ENCODE measurements around the gene P2RY14. TPM values are rescaled to one million over a fixed set of nuclear protein-coding genes. Genes with fewer than 3 reads are reported as not detected.

The P2RY14 gene
- total RNA-seq, 4 donors from 2014 or later = 3.0 to 14.2 (median 12.4) TPM

DNA sequence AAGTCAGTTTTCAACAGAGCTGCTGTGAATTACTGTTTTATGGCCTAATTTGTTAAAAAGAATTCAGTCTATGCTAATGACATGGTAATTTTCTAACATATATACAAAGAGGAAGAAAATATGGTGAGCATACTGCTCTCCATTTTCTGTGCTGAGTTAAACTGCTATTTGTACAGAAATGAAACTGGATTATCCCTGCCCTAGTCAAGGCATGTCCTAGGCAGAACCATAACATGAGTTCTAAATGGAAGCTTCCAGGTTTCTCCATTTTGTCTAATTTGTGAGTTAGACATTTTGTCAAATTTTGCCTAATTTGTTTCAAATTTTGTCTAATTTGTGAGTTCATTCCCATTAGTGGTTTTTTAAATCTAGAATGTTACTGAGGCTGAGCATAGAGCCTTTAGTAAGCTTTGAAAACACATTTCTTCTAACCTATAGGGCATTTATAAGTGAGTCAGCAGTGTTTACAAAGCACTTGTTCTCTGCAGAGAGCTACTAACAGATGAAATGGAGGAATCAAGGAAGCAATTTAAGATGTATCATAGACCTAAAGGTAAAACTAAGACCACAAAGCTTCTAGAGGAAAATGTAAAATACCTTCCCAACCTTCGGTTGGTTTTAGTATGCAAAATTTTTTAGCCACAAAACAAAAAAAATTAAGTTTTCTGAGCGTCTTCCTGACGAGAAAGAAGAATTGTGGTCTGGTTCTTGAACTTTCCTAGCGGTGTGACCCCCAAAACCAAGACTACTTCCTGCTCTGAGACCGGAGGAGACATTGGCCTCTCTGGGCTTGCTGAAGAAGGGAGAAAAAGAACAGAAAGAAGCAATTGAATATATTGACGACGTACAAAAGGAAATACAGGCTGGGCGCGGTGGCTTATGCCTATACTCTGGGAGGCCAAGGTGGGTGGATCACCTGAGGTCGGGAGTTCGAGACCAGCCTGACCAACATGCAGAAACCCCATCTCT is 9.8 kb downstream of the P2RY14 start:
- DNase-seq (ENCODE audit: extremely low spot score) = no peak
- TF ChIP-seq POLR2AphosphoS5 (IDR thresholded peaks at IDR 0.05) (no peak), EP300 (IDR thresholded peaks at IDR 0.05) (no peak), POLR2A (IDR thresholded peaks at IDR 0.05; ENCODE audit: low read depth) (no peak)
- TF ChIP-seq, protein P1, sequence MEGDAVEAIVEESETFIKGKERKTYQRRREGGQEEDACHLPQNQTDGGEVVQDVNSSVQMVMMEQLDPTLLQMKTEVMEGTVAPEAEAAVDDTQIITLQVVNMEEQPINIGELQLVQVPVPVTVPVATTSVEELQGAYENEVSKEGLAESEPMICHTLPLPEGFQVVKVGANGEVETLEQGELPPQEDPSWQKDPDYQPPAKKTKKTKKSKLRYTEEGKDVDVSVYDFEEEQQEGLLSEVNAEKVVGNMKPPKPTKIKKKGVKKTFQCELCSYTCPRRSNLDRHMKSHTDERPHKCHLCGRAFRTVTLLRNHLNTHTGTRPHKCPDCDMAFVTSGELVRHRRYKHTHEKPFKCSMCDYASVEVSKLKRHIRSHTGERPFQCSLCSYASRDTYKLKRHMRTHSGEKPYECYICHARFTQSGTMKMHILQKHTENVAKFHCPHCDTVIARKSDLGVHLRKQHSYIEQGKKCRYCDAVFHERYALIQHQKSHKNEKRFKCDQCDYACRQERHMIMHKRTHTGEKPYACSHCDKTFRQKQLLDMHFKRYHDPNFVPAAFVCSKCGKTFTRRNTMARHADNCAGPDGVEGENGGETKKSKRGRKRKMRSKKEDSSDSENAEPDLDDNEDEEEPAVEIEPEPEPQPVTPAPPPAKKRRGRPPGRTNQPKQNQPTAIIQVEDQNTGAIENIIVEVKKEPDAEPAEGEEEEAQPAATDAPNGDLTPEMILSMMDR (IDR thresholded peaks at IDR 0.05) = no peak
- Histone ChIP-seq H3K9me3 (no peaks in the 10 kb centered on the region), H3K4me1 (peaks cover 5 to 78% (median 39%) of the 10 kb centered on the region in 4 donors), H3K36me3 (no peaks in the 10 kb centered on the region), H3K4me3 (no peak overlapping the region), H3K27me3 (no peaks in the 10 kb centered on the region), H3K27ac (replicated peaks in 1 of 4) (peak overlapping the region; percentile 37 to 81 (median 78))
- 90% methylated on average over 11 of the region's 11 CpGs for WGBS
- intact Hi-C loops (cut with DNase I) = no loop called here

DNA sequence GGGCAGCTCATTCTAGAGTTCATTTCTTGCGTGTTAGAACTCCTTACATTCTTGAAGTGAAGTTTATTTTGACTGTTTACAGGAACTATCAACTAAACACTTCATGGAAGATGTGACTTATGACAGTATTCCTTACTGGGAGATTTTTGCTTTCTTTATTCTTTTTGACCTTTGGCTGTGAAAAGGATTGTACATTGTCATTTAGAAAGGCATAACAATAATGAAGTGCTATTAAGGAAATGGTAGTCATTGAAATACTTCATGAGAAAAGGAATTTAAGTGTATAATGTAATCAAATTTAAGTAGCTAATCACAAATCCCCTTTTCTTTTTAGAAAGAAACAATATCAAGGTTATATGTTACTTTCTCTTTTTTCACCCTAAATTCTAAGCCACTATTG is 11.3 kb downstream of the P2RY14 start:
- H3K4me3 ChIP-seq = no peak overlapping the region
- H3K27me3 ChIP-seq = no peaks in the 10 kb centered on the region
- peaks cover 5 to 79% (median 43%) of the 10 kb centered on the region in 4 donors for H3K4me1 ChIP-seq
- no peaks in the 10 kb centered on the region for H3K36me3 ChIP-seq
- no peaks in the 10 kb centered on the region for H3K9me3 ChIP-seq
- intact Hi-C loops (cut with DNase I) = no loop called here
- TF ChIP-seq, protein P1 (IDR thresholded peaks at IDR 0.05) = no peak
- no peak for TF ChIP-seq POLR2A (IDR thresholded peaks at IDR 0.05; ENCODE audit: low read depth)
- WGBS = 59% methylated on average over 1 of the region's 1 CpG
- peak overlapping the region; percentile 37 to 81 (median 78) for H3K27ac ChIP-seq (replicated peaks in 1 of 4)
- no peak for DNase-seq (ENCODE audit: extremely low spot score)

DNA sequence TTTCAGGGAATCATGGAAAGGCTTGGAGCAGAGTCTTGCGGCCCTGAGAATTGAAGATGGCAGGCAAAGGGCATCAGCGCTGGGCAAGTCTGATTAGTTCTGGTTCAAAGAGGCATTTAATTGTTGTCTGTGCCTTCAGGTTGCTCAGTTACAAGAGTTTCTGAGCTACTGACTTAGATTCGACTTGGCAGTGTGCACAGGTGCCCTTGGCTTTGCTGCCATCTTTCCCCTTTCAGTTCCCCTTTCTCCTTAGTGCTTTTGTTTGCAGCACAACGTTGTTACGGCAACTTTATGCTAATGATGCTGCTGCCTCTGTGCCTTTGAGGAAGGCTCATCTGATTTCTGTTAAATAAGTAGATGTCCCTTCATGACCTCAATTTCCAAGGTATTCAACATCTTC is 12.5 kb downstream of the P2RY14 start:
- WGBS = 57% methylated on average over 5 of the region's 5 CpGs
- no peaks in the 10 kb centered on the region for H3K36me3 ChIP-seq
- DNase-seq (ENCODE audit: extremely low spot score) = no peak
- peak overlapping the region; percentile 37 to 81 (median 78) for H3K27ac ChIP-seq (replicated peaks in 1 of 4)
- H3K9me3 ChIP-seq = no peaks in the 10 kb centered on the region
- intact Hi-C loops (cut with DNase I) = no loop called here
- peaks cover 5 to 71% (median 44%) of the 10 kb centered on the region in 4 donors for H3K4me1 ChIP-seq
- no peak overlapping the region for H3K4me3 ChIP-seq
- TF ChIP-seq, protein P1 (IDR thresholded peaks at IDR 0.05) = no peak
- TF ChIP-seq EP300 (IDR thresholded peaks at IDR 0.05) (no peak), POLR2AphosphoS5 (IDR thresholded peaks at IDR 0.05) (no peak), POLR2A (IDR thresholded peaks at IDR 0.05; ENCODE audit: low read depth) (no peak)
- no peaks in the 10 kb centered on the region for H3K27me3 ChIP-seq

DNA sequence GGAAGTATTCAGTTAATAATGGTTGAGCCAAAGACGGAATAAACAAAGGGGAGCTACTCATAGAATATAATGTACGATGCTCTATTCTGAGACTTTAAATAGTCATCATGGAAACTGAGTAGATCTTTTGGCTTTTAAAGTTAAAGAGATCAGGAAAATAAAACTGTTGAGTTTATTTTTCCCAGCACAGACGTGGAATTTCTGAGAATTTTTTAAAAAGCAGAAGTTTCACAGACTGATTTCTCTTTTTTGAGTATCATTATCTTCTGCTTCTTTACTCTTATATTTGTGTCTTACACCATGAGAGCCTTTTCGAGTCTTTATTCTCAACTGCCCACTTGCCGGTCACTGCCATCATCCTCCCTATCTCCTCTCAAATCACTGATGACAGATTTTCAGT is 13.2 kb downstream of the P2RY14 start:
- Histone ChIP-seq H3K36me3 (no peaks in the 10 kb centered on the region), H3K9me3 (no peaks in the 10 kb centered on the region), H3K27me3 (no peaks in the 10 kb centered on the region), H3K4me1 (peaks cover 5 to 70% (median 40%) of the 10 kb centered on the region in 4 donors), H3K4me3 (no peak overlapping the region), H3K27ac (replicated peaks in 1 of 4) (peak overlapping the region; percentile 37 to 81 (median 78))
- TF ChIP-seq POLR2AphosphoS5 (IDR thresholded peaks at IDR 0.05) (no peak), POLR2A (IDR thresholded peaks at IDR 0.05; ENCODE audit: low read depth) (no peak), EP300 (IDR thresholded peaks at IDR 0.05) (no peak)
- TF ChIP-seq, protein P1 (IDR thresholded peaks at IDR 0.05) = no peak
- no peak for DNase-seq (ENCODE audit: extremely low spot score)
- intact Hi-C loops (cut with DNase I) = no loop called here
- WGBS = 77% methylated on average over 5 of the region's 5 CpGs

Data from esophagus muscularis mucosa (tissue), 4 donors.